ENCODE results near the gene PLEKHO1.

GRCh38 chr1:150142083-150142482 is 7.6 kb upstream of the PLEKHO1 start:
- no peak for TF ChIP-seq TEAD4 (IDR thresholded peaks at IDR 0.05)
- TF ChIP-seq MAX (IDR thresholded peaks at IDR 0.05) = no peak
- no peak for TF ChIP-seq CREB1 (IDR thresholded peaks at IDR 0.05; ENCODE audit: low read depth)
- TF ChIP-seq FOXM1 (IDR thresholded peaks at IDR 0.05; ENCODE audit: borderline replicate concordance, low read depth) = no peak
- no peak for TF ChIP-seq TCF12 (IDR thresholded peaks at IDR 0.05; ENCODE audit: low read depth)
- TF ChIP-seq EP300 (IDR thresholded peaks at IDR 0.05; ENCODE audit: borderline replicate concordance) = no peak
- TF ChIP-seq RAD21 (IDR thresholded peaks at IDR 0.05; ENCODE audit: low read depth) = no peak
- no peak for TF ChIP-seq EGR1 (IDR thresholded peaks at IDR 0.05)
